GM12878 (cell line): ENCODE measurements around the gene NTM.

ENCODE experiments used
- CREM ChIP-seq: IDR thresholded peaks from 2 replicates; pipeline ENCODE4 v1.6.1; 2014; ENCODE audit warnings: antibody characterized with exemption, low read depth
- JUND ChIP-seq: IDR thresholded peaks from 2 replicates; pipeline ENCODE4 v1.6.1; 2012; ENCODE audit warnings: low read depth, mild to moderate bottlenecking, low read length, improper control_type of control experiment, moderate library complexity
- POLR2A ChIP-seq: IDR thresholded peaks from 2 replicates; pipeline ENCODE4 v1.6.1; 2011; ENCODE audit warnings: low read depth, mild to moderate bottlenecking, low read length
- TF ChIP-seq, protein P1 (sequence below), 3 experiments: IDR thresholded peaks in 2 of 3; conservative IDR thresholded peaks in 1 of 3; 2 replicates each; pipeline ENCODE4 v1.5.1; 2011; ENCODE audit warnings: low read depth in 3 of 3, low read length in 3 of 3, mild to moderate bottlenecking in 3 of 3, control low read depth in 2 of 3, moderate library complexity in 2 of 3, inconsistent platforms in 1 of 3, mixed read lengths in 1 of 3; ENCODE audit not compliant: control insufficient read depth in 2 of 3, insufficient read depth in 1 of 3; ENCODE audit errors: extremely low read depth in 1 of 3

DNA sequence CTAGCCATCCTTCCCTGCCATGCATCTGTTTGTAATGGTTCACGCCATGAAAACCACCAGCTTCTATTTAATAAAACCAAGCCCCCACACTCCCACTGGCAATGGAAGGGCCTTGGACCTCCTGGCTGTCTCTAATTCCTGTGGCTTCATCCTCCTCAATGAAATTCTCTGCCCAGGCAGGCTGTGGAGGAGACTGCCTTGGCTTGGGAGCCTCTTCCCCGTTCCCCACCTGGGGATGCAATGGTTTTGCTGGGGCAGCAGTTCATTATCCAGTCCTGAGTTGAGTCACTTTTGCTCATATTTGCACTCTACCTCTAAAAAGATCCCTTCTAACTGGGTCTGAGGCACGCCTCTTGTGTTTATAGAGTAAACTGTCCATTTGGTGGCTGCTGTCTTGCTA, 515.8 kb downstream of the NTM start:
- TF ChIP-seq CREM (no peak), JUND (no peak), POLR2A (no peak)
- TF ChIP-seq, protein P1, sequence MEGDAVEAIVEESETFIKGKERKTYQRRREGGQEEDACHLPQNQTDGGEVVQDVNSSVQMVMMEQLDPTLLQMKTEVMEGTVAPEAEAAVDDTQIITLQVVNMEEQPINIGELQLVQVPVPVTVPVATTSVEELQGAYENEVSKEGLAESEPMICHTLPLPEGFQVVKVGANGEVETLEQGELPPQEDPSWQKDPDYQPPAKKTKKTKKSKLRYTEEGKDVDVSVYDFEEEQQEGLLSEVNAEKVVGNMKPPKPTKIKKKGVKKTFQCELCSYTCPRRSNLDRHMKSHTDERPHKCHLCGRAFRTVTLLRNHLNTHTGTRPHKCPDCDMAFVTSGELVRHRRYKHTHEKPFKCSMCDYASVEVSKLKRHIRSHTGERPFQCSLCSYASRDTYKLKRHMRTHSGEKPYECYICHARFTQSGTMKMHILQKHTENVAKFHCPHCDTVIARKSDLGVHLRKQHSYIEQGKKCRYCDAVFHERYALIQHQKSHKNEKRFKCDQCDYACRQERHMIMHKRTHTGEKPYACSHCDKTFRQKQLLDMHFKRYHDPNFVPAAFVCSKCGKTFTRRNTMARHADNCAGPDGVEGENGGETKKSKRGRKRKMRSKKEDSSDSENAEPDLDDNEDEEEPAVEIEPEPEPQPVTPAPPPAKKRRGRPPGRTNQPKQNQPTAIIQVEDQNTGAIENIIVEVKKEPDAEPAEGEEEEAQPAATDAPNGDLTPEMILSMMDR (IDR thresholded peaks at IDR 0.05 in 2 of 3, conservative IDR thresholded peaks at IDR 0.05 in 1 of 3; ENCODE audit: control insufficient read depth in 2 of 3, extremely low read depth in 1 of 3, insufficient read depth in 1 of 3, low read depth in 3 of 3, low read length in 3 of 3): no peak
